SK-N-SH (cell line): Measurements from ENCODE around the gene FOXP1. TPM values are rescaled to one million over a fixed set of nuclear protein-coding genes. Genes with fewer than 3 reads are reported as not detected.

ENCODE experiments used
- CTCF ChIA-PET: fragments of 300-600, 350-600 bp; formaldehyde crosslinking; extraction: SDS; loops from one replicate; lab custom pipeline; 2021; lab: Yijun Ruan, JAX
- POLR2A ChIA-PET: fragments of 350-600 bp; sonication (Branson Sonifier 250); formaldehyde crosslinking; extraction: SDS; loops from one replicate; lab custom pipeline; 2020; ENCODE audit warnings: antibody characterized with exemption, inconsistent platforms; lab: Yijun Ruan, JAX
- DNase-seq: peaks from one replicate; pipeline ENCODE4 v3.0.0; 2012
- H2AFZ ChIP-seq: fragments of 200-600 bp; sonication (generic); 2 replicates; pipeline ENCODE4 v1.8.1; 2016; ENCODE audit warnings: antibody characterized with exemption, mild to moderate bottlenecking, low read depth
- H3F3A ChIP-seq: fragments of 200-600 bp; sonication (generic); replicated peaks from 2 replicates; pipeline ENCODE3; 2016; ENCODE audit warnings: antibody characterized with exemption, mild to moderate bottlenecking; ENCODE audit not compliant: insufficient read depth
- H3K27ac ChIP-seq, 2 experiments: fragments of 200-500 bp in 1 of 2; fragments of 200-600 bp in 1 of 2; sonication (Bioruptor generic) in 1 of 2; sonication (generic), shearing (Covaris generic) in 1 of 2; 2 replicates each; pipeline versions ENCODE4 v1.5.1 to v1.6.1; 2014 to 2016; ENCODE audit warnings: low read depth in 2 of 2, inconsistent platforms in 1 of 2, low read length in 1 of 2, mild to moderate bottlenecking in 1 of 2, mixed read lengths in 1 of 2
- H3K27me3 ChIP-seq: fragments of 200-600 bp; sonication (generic), shearing (Covaris generic); 2 replicates; pipeline ENCODE4 v1.6.1; 2016; ENCODE audit warnings: mixed run types; ENCODE audit not compliant: insufficient read depth
- H3K36me3 ChIP-seq, 2 experiments: fragments of 200-500 bp in 1 of 2; fragments of 200-600 bp in 1 of 2; sonication (Bioruptor generic) in 1 of 2; sonication (generic) in 1 of 2; replicated peaks in 1 of 2; 2 replicates each; pipeline versions ENCODE3 to v1.5.1; 2014 to 2016; ENCODE audit warnings: low read length in 1 of 2, mild to moderate bottlenecking in 1 of 2; ENCODE audit not compliant: insufficient read depth in 2 of 2, control insufficient read depth in 1 of 2
- H3K4me1 ChIP-seq, 2 experiments: fragments of 200-500 bp in 1 of 2; fragments of 200-600 bp in 1 of 2; sonication (Bioruptor generic) in 1 of 2; sonication (generic), shearing (Covaris generic) in 1 of 2; 2 replicates each; pipeline versions ENCODE4 v1.5.1 to v1.6.1; 2014 to 2016; ENCODE audit warnings: low read depth in 1 of 2, low read length in 1 of 2, mixed run types in 1 of 2; ENCODE audit not compliant: insufficient read depth in 2 of 2, control insufficient read depth in 1 of 2
- H3K4me2 ChIP-seq: fragments of 200-600 bp; sonication (generic), shearing (Covaris generic); 2 replicates; pipeline ENCODE4 v1.6.1; 2017; ENCODE audit warnings: mixed run types
- H3K4me3 ChIP-seq, 2 experiments: fragments of 200-500 bp in 1 of 2; fragments of 200-600 bp in 1 of 2; sonication (Bioruptor generic) in 1 of 2; sonication (generic), shearing (Covaris generic) in 1 of 2; 2 replicates each; pipeline versions ENCODE4 v1.5.1 to v1.8.1; 2014 to 2016; ENCODE audit warnings: low read depth in 2 of 2, inconsistent platforms in 1 of 2, low read length in 1 of 2, mild to moderate bottlenecking in 1 of 2, mixed read lengths in 1 of 2, moderate library complexity in 1 of 2
- H3K79me2 ChIP-seq: fragments of 200-600 bp; sonication (generic); 2 replicates; pipeline ENCODE4 v1.8.1; 2017; ENCODE audit warnings: mild to moderate bottlenecking; ENCODE audit not compliant: insufficient read depth
- H3K9ac ChIP-seq: fragments of 200-600 bp; sonication (generic); 2 replicates; pipeline ENCODE4 v1.6.1; 2017; ENCODE audit warnings: mixed run types
- H3K9me2 ChIP-seq: fragments of 200-600 bp; sonication (generic); 2 replicates; pipeline ENCODE4 v1.6.1; 2017; ENCODE audit warnings: mixed run types
- H3K9me3 ChIP-seq: fragments of 200-600 bp; sonication (generic); 2 replicates; pipeline ENCODE4 v1.6.1; 2017; ENCODE audit warnings: mixed run types, mild to moderate bottlenecking, moderate library complexity
- H4K20me1 ChIP-seq: fragments of 200-600 bp; sonication (generic); 2 replicates; pipeline ENCODE4 v1.6.1; 2017; ENCODE audit warnings: mild to moderate bottlenecking, mixed run types; ENCODE audit not compliant: insufficient read depth
- EZH2phosphoT487 ChIP-seq: fragments of 200-600 bp; sonication (generic); IDR thresholded peaks from 2 replicates; pipeline ENCODE4 v1.6.1; 2017; ENCODE audit warnings: low read depth, mixed run types, mild to moderate bottlenecking, antibody characterized with exemption, moderate library complexity, borderline replicate concordance
- FOSL2 ChIP-seq: IDR thresholded peaks from 2 replicates; pipeline ENCODE4 v1.4.0; 2012; ENCODE audit warnings: low read depth, mild to moderate bottlenecking, moderate library complexity, borderline replicate concordance
- FOXJ3 ChIP-seq: sonication (generic); formaldehyde crosslinking; IDR thresholded peaks from 2 replicates; pipeline ENCODE4 v1.5.1; 2020; ENCODE audit warnings: mild to moderate bottlenecking, missing genetic modification reagents
- IRF3 ChIP-seq: fragments of 150-350 bp; IDR thresholded peaks from 2 replicates; pipeline ENCODE4 v1.6.1; 2016; ENCODE audit warnings: mild to moderate bottlenecking, low read depth, low read length
- MEF2A ChIP-seq: IDR thresholded peaks from 2 replicates; pipeline ENCODE4 v1.4.0; 2012; ENCODE audit warnings: low read depth, borderline replicate concordance
- NFIC ChIP-seq: IDR thresholded peaks from 2 replicates; pipeline ENCODE4 v1.4.0; 2012; ENCODE audit warnings: borderline replicate concordance
- RFX5 ChIP-seq: IDR thresholded peaks from 2 replicates; pipeline ENCODE4 v1.6.1; 2012; ENCODE audit warnings: mild to moderate bottlenecking, improper control_type of control experiment, low read length
- RXRA ChIP-seq: IDR thresholded peaks from 2 replicates; pipeline ENCODE4 v1.4.0; 2012; ENCODE audit warnings: low read depth, mild to moderate bottlenecking, borderline replicate concordance
- SMC3 ChIP-seq: IDR thresholded peaks from 2 replicates; pipeline ENCODE4 v1.6.1; 2012; ENCODE audit warnings: low read depth, low read length, improper control_type of control experiment
- TAF1 ChIP-seq: IDR thresholded peaks from 2 replicates; pipeline ENCODE4 v1.6.1; 2012; ENCODE audit warnings: low read depth, mild to moderate bottlenecking, low read length, moderate library complexity, borderline replicate concordance
- TCF12 ChIP-seq: IDR thresholded peaks from 2 replicates; pipeline ENCODE4 v1.4.0; 2012
- TEAD4 ChIP-seq: IDR thresholded peaks from 2 replicates; pipeline ENCODE4 v1.4.0; 2012; ENCODE audit warnings: mild to moderate bottlenecking, borderline replicate concordance; ENCODE audit not compliant: insufficient read depth
- USF1 ChIP-seq: IDR thresholded peaks from 2 replicates; pipeline ENCODE4 v1.4.0; 2012; ENCODE audit warnings: low read depth, borderline replicate concordance
- USF2 ChIP-seq: fragments of 150-350 bp; IDR thresholded peaks from 2 replicates; pipeline ENCODE4 v1.6.1; 2017; ENCODE audit warnings: antibody characterized with exemption, low read length, low read depth, borderline replicate concordance
- ZBTB33 ChIP-seq: IDR thresholded peaks from 2 replicates; pipeline ENCODE4 v1.4.0; 2012; ENCODE audit warnings: low read depth, borderline replicate concordance
- WGBS: methylation state at CpG from one replicate; pipeline ENCODE4 v1.1.6; 2017; ENCODE audit warnings: low lambda C conversion rate; 5-methylcytosine and 5-hydroxymethylcytosine counted together
- polyA plus RNA-seq, 3 experiments: library from polyadenylated mRNA; depleted of rRNA; stranded (reverse); fragments of >200 nt; gene quantifications; 2 replicates each; pipeline ENCODE4 v1.2.3, GENCODE V29; 2012

Gene FOXP1
- polyA plus RNA-seq, 1 of the 3 experiments (the other 2 are of a cell fraction) = 8.8 TPM

- no peak for TF ChIP-seq ZBTB33
- no peak for TF ChIP-seq TCF12
- no peak for TF ChIP-seq TEAD4
- no peak for TF ChIP-seq EZH2phosphoT487
- TF ChIP-seq RXRA = no peak
- no peak for TF ChIP-seq SMC3
- TF ChIP-seq MEF2A = no peak
- TF ChIP-seq FOSL2 = no peak
- no peak for TF ChIP-seq RFX5
- no peak for TF ChIP-seq IRF3
- no peak for TF ChIP-seq USF1
- TF ChIP-seq USF2 = no peak
- TF ChIP-seq TAF1 = no peak
Measured at GRCh38 chr3:71202848-71203533, 380.5 kb downstream of the FOXP1 start (continued).

- Histone ChIP-seq H3K27me3 (no peaks in the 10 kb centered on the region), H2AFZ (no peak overlapping the region), H3K4me3 (no peak overlapping the region)
- WGBS = 42% methylated on average over 1 of the region's 1 CpG
- TF ChIP-seq NFIC (peak; percentile 12; the same call in 1 of the 2 replicates), FOXJ3 (no peak)
- TF ChIP-seq, all 33 proteins: peak for 1
- Histone ChIP-seq H3K4me1 (peaks cover 5 to 6% of the 10 kb centered on the region in 2 experiments; a peak in 3 of 4 replicates), H3K9me3 (no peaks in the 10 kb centered on the region), H3K27ac (0 out of 4 replicates have a peak overlapping the region, but pooled peaks of 1 of the 2 experiments have one; percentile 7), H3K4me2 (no peak overlapping the region), H4K20me1 (no peaks in the 10 kb centered on the region), H3K79me2 (peaks cover 28% of the 10 kb centered on the region; the same call in 1 of the 2 replicates), H3K9me2 (no peaks in the 10 kb centered on the region), H3F3A (peaks cover 7% of the 10 kb centered on the region), H3K36me3 (peaks cover 0 to 6% of the 10 kb centered on the region in 2 experiments), H3K9ac (no peak overlapping the region)
- CTCF ChIA-PET = no interaction called here
- POLR2A ChIA-PET = no interaction called here
- no peak for DNase-seq
Measured at GRCh38 chr3:71201939-71202338, 381.6 kb downstream of the FOXP1 start.
